H1 (cell line): ENCODE results near the gene SSR1.
A peak's percentile ranks its signal among the peaks of the same experiment; 100 is the strongest.

Experiments used
- EP300 ChIP-seq, 2 experiments: IDR thresholded peaks; 1 replicate in 1 of 2; 2 replicates in 1 of 2; pipeline ENCODE4 v1.6.1; 2011 to 2012; ENCODE audit warnings: low read depth in 2 of 2, low read length in 2 of 2, mild to moderate bottlenecking in 2 of 2, borderline replicate concordance in 1 of 2, inconsistent platforms in 1 of 2, moderate library complexity in 1 of 2
- KDM5A ChIP-seq: fragments of 200-600 bp; IDR thresholded peaks from 2 replicates; pipeline ENCODE4 v1.7.1; 2012; ENCODE audit warnings: mild to moderate bottlenecking, low read length, inconsistent platforms, mixed read lengths
- RAD21 ChIP-seq, 2 experiments: IDR thresholded peaks in 1 of 2; conservative IDR thresholded peaks in 1 of 2; 2 replicates each; pipeline ENCODE4 v1.6.1; 2011; ENCODE audit warnings: low read depth in 2 of 2, low read length in 2 of 2, improper control_type of control experiment in 1 of 2, inconsistent platforms in 1 of 2, mild to moderate bottlenecking in 1 of 2, moderate library complexity in 1 of 2
- SRF ChIP-seq: IDR thresholded peaks from 2 replicates; pipeline ENCODE4 v1.6.1; 2011; ENCODE audit warnings: mild to moderate bottlenecking, low read depth, low read length, moderate library complexity
- TEAD4 ChIP-seq: IDR thresholded peaks from 2 replicates; pipeline ENCODE4 v1.6.1; 2012; ENCODE audit warnings: low read depth, low read length, inconsistent platforms, mixed read lengths
- TF ChIP-seq, protein P1 (sequence below), 3 experiments: IDR thresholded peaks; 1 replicate in 2 of 3; 2 replicates in 1 of 3; pipeline versions ENCODE4 v1.5.1 to v1.6.1; 2011; ENCODE audit warnings: low read length in 3 of 3, mild to moderate bottlenecking in 3 of 3, inconsistent platforms in 2 of 3, low read depth in 1 of 3, moderate library complexity in 1 of 3; ENCODE audit not compliant: insufficient read depth in 1 of 3; ENCODE audit errors: control extremely low read depth in 1 of 3

DNA sequence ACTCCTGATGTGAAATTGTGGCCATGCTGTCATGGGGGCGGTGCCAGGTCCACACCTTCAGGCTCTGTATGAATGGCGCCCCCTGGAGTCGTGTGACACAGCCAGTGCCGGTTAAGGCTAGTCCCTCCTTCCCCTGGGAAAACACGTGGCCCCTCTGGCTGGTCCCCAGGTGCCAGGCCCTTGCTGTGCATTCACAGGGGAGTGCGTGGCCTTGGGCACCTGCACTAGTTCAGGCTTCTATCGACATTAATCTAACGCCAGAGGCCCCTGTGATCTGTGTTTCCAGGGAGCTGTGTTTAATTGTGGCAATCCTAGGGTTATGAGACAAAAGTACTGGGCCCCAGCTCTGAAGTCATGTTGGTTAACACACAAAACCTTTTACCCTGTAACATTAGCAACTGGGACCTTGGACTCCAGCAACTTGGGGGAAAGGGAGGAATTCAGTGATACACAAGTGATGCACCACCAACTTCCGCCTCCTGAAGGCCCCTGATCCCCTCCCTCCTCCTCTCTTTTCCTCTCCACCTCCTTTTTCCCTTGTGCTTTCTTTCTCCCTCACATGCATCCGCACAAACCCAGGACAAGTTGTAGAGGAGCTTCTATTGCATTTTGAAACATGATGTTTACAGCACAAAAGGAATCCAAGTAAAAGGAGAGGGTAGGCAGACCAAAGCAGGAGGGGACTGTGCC is 74.0 kb downstream of the SSR1 start:
- TF ChIP-seq, protein P1, sequence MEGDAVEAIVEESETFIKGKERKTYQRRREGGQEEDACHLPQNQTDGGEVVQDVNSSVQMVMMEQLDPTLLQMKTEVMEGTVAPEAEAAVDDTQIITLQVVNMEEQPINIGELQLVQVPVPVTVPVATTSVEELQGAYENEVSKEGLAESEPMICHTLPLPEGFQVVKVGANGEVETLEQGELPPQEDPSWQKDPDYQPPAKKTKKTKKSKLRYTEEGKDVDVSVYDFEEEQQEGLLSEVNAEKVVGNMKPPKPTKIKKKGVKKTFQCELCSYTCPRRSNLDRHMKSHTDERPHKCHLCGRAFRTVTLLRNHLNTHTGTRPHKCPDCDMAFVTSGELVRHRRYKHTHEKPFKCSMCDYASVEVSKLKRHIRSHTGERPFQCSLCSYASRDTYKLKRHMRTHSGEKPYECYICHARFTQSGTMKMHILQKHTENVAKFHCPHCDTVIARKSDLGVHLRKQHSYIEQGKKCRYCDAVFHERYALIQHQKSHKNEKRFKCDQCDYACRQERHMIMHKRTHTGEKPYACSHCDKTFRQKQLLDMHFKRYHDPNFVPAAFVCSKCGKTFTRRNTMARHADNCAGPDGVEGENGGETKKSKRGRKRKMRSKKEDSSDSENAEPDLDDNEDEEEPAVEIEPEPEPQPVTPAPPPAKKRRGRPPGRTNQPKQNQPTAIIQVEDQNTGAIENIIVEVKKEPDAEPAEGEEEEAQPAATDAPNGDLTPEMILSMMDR (IDR thresholded peaks at IDR 0.05; ENCODE audit: control extremely low read depth in 1 of 3, insufficient read depth in 1 of 3, low read depth in 1 of 3, low read length in 3 of 3) = peak; percentile 69 to 79 (median 79)
- no peak for TF ChIP-seq EP300 (IDR thresholded peaks at IDR 0.05; ENCODE audit: borderline replicate concordance in 1 of 2, low read depth in 2 of 2, low read length in 2 of 2)
- TF ChIP-seq SRF = no peak
- TF ChIP-seq RAD21 (IDR thresholded peaks at IDR 0.05 in 1 of 2, conservative IDR thresholded peaks at IDR 0.05 in 1 of 2; ENCODE audit: low read depth in 2 of 2, low read length in 2 of 2) = peak; percentile 68 to 80
- TF ChIP-seq TEAD4 = no peak
- no peak for TF ChIP-seq KDM5A
